A172 (cell line): Measurements from ENCODE around the gene UNC5C. TPM values are rescaled to one million over a fixed set of nuclear protein-coding genes. Genes with fewer than 3 reads are reported as not detected.

Source experiments
- DNase-seq: peaks from one replicate; pipeline ENCODE4 v3.0.0-alpha.2; 2015; ENCODE audit warnings: low spot score
- total RNA-seq: library from RNA; depleted of rRNA; stranded (reverse); fragments of >200 nt; shearing (Covaris generic); gene quantifications from 2 replicates; pipeline ENCODE4 v1.2.3, GENCODE V29; 2014

Gene UNC5C
- total RNA-seq, 1 experiment from 2014 or later: 17.4 TPM

- peak; percentile 31 for DNase-seq
These were observed 1.7 kb downstream of the UNC5C start for GRCh38 chr4:95546866-95547714.

DNA sequence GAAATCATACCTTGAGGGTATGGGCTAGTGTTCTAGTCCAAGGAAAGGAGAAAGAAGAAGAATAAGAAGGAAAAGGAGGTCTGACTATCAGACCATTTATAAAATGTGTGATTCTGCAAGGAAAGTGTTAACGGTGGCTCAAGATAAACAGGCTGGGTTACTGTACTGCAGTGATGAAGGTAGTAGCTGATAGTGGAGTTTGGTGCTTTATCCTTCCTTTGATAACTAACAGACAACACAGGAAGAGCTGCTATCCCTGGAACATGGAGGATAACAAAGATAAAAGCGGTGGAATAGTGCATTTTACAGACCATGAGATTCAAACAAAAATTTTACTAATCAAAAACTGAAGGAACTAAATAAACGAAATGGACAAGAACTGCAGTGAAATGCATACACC, 2.6 kb downstream of the UNC5C start:
- DNase-seq: peak; percentile 48

- peak; percentile 22 for DNase-seq
These were observed 3.2 kb downstream of the UNC5C start for GRCh38 chr4:95545546-95545945.

- DNase-seq: peak; percentile 48
These were observed 4.4 kb downstream of the UNC5C start for GRCh38 chr4:95544113-95545103.

- DNase-seq: peak; percentile 62
These were observed 6.7 kb downstream of the UNC5C start for GRCh38 chr4:95541889-95542607.

DNA sequence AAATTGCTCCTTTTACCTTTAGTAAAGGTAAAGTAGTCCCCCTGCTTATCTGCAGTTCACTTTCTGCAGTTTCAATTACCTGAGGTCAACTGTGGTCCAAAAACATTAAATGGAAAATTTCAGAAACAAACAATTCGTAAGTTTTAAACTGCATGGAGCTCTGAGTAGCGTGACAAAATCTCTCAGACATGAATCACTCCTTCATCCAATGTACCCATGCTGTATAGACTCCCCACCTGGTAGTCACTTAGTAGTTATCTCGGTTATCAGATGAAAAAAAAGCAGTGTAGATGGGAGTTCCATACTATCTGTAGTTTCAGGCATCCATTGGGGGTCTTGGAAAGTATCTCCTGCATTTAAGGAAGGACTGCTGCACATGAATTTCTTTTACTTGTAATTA, 7.7 kb downstream of the UNC5C start:
- peak; percentile 57 for DNase-seq

GRCh38 chr4:95540227-95540626, 8.5 kb downstream of the UNC5C start:
- DNase-seq: peak; percentile 28

- DNase-seq: peak; percentile 43
These were observed 9.7 kb downstream of the UNC5C start for GRCh38 chr4:95539106-95539505.

DNA sequence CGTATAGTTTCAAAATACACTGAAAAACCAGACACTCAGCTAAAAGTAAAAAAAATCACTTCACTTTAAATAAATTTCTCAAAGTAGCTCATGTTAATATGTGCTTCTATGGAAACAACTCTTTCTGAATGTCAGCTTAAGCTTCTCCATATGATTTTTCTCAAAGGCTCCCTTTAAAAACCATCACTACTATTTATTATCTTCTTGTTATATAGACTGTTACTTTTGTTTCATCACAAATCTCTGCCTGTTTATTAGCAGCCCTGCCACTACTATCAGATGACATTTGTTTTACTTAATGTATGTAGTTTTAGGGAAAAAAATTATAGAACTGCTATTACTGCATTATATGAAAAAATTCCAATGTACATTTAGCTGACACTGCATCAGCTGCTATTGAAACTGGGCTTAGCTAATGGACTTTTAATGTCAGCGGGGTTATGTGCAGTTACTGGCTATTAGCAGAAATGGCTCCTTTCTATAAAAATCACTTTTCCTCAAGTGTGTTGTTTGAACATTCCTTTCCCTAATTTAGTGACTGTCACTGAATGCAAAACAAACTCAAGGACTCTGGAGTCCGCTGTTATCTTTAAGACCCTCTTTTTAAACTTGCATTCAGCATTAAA, 10.8 kb downstream of the UNC5C start:
- DNase-seq: no peak

- DNase-seq: peak; percentile 79
These were observed 11.6 kb downstream of the UNC5C start for GRCh38 chr4:95537191-95537590.

GRCh38 chr4:95536650-95537049, 12.1 kb downstream of the UNC5C start:
- peak; percentile 16 for DNase-seq

- DNase-seq: no peak
These were observed 13.6 kb downstream of the UNC5C start for GRCh38 chr4:95535180-95535579.

GRCh38 chr4:95534032-95534431, 14.7 kb downstream of the UNC5C start:
- no peak for DNase-seq

DNA sequence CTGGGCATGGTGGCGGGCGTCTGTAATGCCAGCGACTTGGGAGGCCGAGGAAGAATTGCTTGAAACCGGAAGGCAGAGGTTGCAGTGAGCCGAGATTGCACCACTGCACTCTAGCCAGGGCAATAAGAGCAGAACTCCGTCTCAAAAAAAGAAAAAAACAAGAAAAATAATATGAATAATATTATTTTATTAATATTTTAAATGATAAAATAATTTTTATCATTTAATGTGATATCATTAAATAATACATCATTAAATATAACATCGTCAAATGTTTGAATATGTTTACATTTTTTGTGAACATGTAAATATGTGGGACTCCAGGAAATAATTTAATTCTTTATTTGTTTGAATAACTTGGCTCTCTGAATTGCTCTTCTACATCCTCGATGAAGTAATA, 15.5 kb downstream of the UNC5C start:
- DNase-seq: no peak

GRCh38 chr4:95532305-95532704, 16.5 kb downstream of the UNC5C start:
- DNase-seq: no peak

GRCh38 chr4:95531141-95531540, 17.6 kb downstream of the UNC5C start:
- peak; percentile 52 for DNase-seq

DNA sequence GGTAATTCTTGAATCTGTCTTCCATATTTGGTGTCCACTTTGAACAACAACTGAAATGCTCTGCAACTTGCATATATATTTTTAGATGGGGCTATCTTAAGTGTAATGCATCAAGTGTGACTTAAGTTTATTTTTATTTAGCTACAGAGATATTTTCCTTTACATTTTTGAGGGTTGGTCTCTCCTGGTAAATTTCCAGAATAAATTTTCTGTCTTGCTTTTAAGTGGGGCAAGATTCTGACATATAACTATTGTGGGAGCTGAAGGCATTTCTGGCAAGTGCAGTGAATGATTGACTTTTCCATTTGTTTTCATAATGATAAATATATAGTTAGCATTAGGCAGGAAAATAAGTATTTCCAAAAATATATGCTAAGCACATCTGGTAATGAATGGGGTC, 18.8 kb downstream of the UNC5C start:
- no peak for DNase-seq

DNA sequence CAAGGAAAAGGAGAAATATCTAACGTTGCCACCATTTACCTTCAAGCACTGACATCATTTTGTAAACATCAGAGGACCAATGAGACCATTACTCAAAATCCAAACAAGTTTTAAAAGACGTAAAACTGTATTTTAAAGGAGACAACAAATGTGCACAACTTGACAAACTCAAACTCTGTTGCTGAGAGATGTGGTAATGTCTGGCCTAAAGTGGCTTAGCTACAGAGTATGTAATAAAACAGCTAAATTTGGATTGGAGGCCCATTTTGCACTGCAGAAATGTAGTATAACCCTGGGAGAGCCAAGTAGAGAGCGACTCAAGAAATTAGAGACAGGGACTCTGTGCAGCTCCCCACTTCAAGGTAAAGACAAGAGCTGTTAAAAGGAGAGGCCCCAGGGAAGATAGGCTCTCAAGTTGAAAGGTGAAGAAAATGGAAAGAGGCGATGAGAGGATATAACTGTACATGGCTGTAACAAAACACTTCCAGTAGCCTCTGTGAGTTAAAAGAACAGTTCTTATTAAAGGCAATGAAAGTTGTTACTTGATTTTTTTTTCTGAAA, 20.3 kb downstream of the UNC5C start:
- no peak for DNase-seq

DNA sequence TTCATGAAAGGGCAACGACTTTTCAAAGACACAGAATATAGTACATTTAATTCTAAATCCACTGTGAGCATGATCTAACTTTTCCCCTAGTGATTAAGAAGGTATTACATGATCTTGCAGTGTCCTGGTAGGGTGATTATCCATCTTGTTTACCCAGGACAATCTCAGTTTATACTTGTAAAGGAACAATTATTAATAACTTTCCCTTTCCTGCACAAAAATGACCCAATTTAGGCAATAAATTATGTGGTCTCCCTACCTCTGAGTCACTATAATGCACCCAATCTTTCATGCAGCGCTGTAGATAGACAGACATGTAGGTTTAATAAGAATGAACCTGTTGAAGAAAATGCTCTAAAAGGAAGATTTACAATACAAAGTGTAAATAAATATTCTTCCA, 22.7 kb downstream of the UNC5C start:
- no peak for DNase-seq

- DNase-seq: no peak
These were observed 24.0 kb downstream of the UNC5C start for GRCh38 chr4:95524729-95525128.

DNA sequence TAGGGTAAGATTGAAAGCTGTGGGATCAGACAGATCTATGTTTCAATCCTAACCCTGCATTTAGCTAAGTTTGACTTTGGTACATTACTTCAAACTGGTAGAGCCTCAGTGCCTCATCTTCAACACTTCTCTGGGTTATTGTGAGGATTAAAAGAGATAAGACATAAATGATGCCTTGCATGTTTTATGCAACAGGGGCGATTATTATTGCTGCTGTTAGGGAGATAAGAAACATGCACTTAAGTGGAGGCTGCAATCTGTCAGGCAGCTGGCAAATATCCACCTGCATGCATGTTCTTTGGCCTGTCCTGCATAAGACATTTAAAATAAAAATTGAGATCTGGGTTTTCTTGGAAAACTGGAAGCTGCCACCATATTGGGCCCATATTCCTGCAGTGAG, 24.6 kb downstream of the UNC5C start:
- DNase-seq: no peak
